Activated CD4-positive, alpha-beta memory T cell treated with anti-CD3 and anti-CD28 coated beads, Interleukin-2, amount 10 ng/mL, durations not matched to agents 7 days and 5 days (primary cell): ENCODE measurements around the gene NEK1. TPM values are rescaled to one million over a fixed set of nuclear protein-coding genes. Genes with fewer than 3 reads are reported as not detected.
"Not testable (repeated sequence)": the region's sequence is repeated elsewhere in the genome, so short reads cannot be mapped to it uniquely, and the experiment has no call there.

ENCODE experiments used
- CTCF ChIA-PET: fragments of 350-600 bp; sonication (Branson Sonifier 250); formaldehyde crosslinking; loops from one replicate; lab custom pipeline; 2021; ENCODE audit warnings: antibody characterized with exemption, inconsistent platforms; lab: Charles Lee
- POLR2A ChIA-PET: fragments of 350-600 bp; sonication (Branson Sonifier 250); formaldehyde crosslinking; loops from one replicate; lab custom pipeline; 2021; ENCODE audit warnings: antibody characterized with exemption; lab: Charles Lee
- DNase-seq: peaks from one replicate; pipeline ENCODE4 v3.0.0-alpha.2; 2020
- H3K27ac Mint-ChIP-seq: one replicate; pipeline ENCODE4 v1.8.0; 2021; ENCODE audit warnings: mild to moderate bottlenecking, mixed read lengths
- H3K27me3 Mint-ChIP-seq: one replicate; pipeline ENCODE4 v1.8.0; 2021; ENCODE audit warnings: mixed read lengths
- H3K36me3 Mint-ChIP-seq: one replicate; pipeline ENCODE4 v1.8.0; 2021; ENCODE audit warnings: low read depth, mixed read lengths
- H3K4me1 Mint-ChIP-seq: one replicate; pipeline ENCODE4 v1.8.0; 2021; ENCODE audit warnings: mixed read lengths
- H3K4me3 Mint-ChIP-seq: one replicate; pipeline ENCODE4 v1.8.0; 2021; ENCODE audit warnings: mild to moderate bottlenecking, mixed read lengths
- H3K9me3 Mint-ChIP-seq: one replicate; pipeline ENCODE4 v1.8.0; 2021; ENCODE audit warnings: mixed read lengths
- total RNA-seq, 2 experiments: library from RNA; stranded (reverse); gene quantifications; one replicate each; pipeline ENCODE4 v1.2.3, GENCODE V29; 2021

Gene NEK1
- total RNA-seq, 2 experiments from 2014 or later, result 14.6 to 14.8 TPM

GRCh38 chr4:169458575-169458974 lies 153.8 kb downstream of the NEK1 start:
- no peaks in the 10 kb centered on the region for H3K27me3 Mint-ChIP-seq
- peaks cover 3% of the 10 kb centered on the region for H3K9me3 Mint-ChIP-seq
- ChIA-PET POLR2A (no interaction called here), CTCF (no interaction called here)
- H3K27ac Mint-ChIP-seq, result no peak overlapping the region
- H3K36me3 Mint-ChIP-seq, result peaks cover 37% of the 10 kb centered on the region
- H3K4me3 Mint-ChIP-seq, result no peak overlapping the region
- no peak for DNase-seq
- no peaks in the 10 kb centered on the region for H3K4me1 Mint-ChIP-seq

- H3K4me1 Mint-ChIP-seq, DNase-seq, H3K27me3 Mint-ChIP-seq, H3K4me3 Mint-ChIP-seq, CTCF ChIA-PET, POLR2A ChIA-PET, H3K27ac Mint-ChIP-seq: not testable (repeated sequence)
- Mint-ChIP-seq H3K9me3 (peaks cover 14% of the 10 kb centered on the region), H3K36me3 (peaks cover 49% of the 10 kb centered on the region)
Measured at GRCh38 chr4:169452644-169453043, 159.7 kb downstream of the NEK1 start.

GRCh38 chr4:169448935-169449334 lies 163.4 kb downstream of the NEK1 start:
- Mint-ChIP-seq H3K36me3 (peaks cover 52% of the 10 kb centered on the region), H3K9me3 (peaks cover 28% of the 10 kb centered on the region)
- POLR2A ChIA-PET, H3K4me3 Mint-ChIP-seq, DNase-seq, H3K4me1 Mint-ChIP-seq, H3K27ac Mint-ChIP-seq, H3K27me3 Mint-ChIP-seq, CTCF ChIA-PET: not testable (repeated sequence)

GRCh38 chr4:169446824-169447223 lies 165.6 kb downstream of the NEK1 start:
- H3K9me3 Mint-ChIP-seq, result peaks cover 32% of the 10 kb centered on the region
- no peak overlapping the region for H3K27ac Mint-ChIP-seq
- POLR2A ChIA-PET, result no interaction called here
- DNase-seq, result no peak
- H3K36me3 Mint-ChIP-seq, result peaks cover 59% of the 10 kb centered on the region
- no peaks in the 10 kb centered on the region for H3K27me3 Mint-ChIP-seq
- H3K4me3 Mint-ChIP-seq, result no peak overlapping the region
- CTCF ChIA-PET, result no interaction called here
- no peaks in the 10 kb centered on the region for H3K4me1 Mint-ChIP-seq

- H3K9me3 Mint-ChIP-seq, result peaks cover 27% of the 10 kb centered on the region
- H3K36me3 Mint-ChIP-seq, result peaks cover 41% of the 10 kb centered on the region
- no peak overlapping the region for H3K4me3 Mint-ChIP-seq
- H3K27ac Mint-ChIP-seq, result no peak overlapping the region
- no peaks in the 10 kb centered on the region for H3K27me3 Mint-ChIP-seq
- CTCF ChIA-PET, result no interaction called here
- DNase-seq, result no peak
- POLR2A ChIA-PET, result no interaction called here
- H3K4me1 Mint-ChIP-seq, result no peaks in the 10 kb centered on the region
Measured at GRCh38 chr4:169443748-169444147, 168.6 kb downstream of the NEK1 start.

GRCh38 chr4:169440446-169440845 lies 171.9 kb downstream of the NEK1 start:
- H3K27ac Mint-ChIP-seq, result no peak overlapping the region
- CTCF ChIA-PET, result no interaction called here
- no peak for DNase-seq
- H3K36me3 Mint-ChIP-seq, result peaks cover 25% of the 10 kb centered on the region
- H3K4me3 Mint-ChIP-seq, result no peak overlapping the region
- POLR2A ChIA-PET, result no interaction called here
- H3K27me3 Mint-ChIP-seq, result no peaks in the 10 kb centered on the region
- peaks cover 18% of the 10 kb centered on the region for H3K9me3 Mint-ChIP-seq
- H3K4me1 Mint-ChIP-seq, result no peaks in the 10 kb centered on the region

- no peak for DNase-seq
- Mint-ChIP-seq H3K27me3 (no peaks in the 10 kb centered on the region), H3K27ac (no peak overlapping the region), H3K9me3 (peaks cover 11% of the 10 kb centered on the region), H3K36me3 (peaks cover 18% of the 10 kb centered on the region), H3K4me3 (no peak overlapping the region), H3K4me1 (no peaks in the 10 kb centered on the region)
- ChIA-PET POLR2A (no interaction called here), CTCF (interaction anchor here (0.6 kb wide), 1 partner anchor 298 kb away, joined by 4 read pairs; no protein-coding TSS in a partner anchor)
Measured at GRCh38 chr4:169439244-169439643, 173.1 kb downstream of the NEK1 start.

GRCh38 chr4:169438057-169438480 lies 174.3 kb downstream of the NEK1 start:
- Mint-ChIP-seq H3K9me3 (peaks cover 3% of the 10 kb centered on the region), H3K4me1 (no peaks in the 10 kb centered on the region), H3K36me3 (peaks cover 9% of the 10 kb centered on the region), H3K4me3 (no peak overlapping the region), H3K27me3 (no peaks in the 10 kb centered on the region), H3K27ac (no peak overlapping the region)
- ChIA-PET CTCF (no interaction called here), POLR2A (no interaction called here)
- no peak for DNase-seq

- CTCF ChIA-PET, result no interaction called here
Measured at GRCh38 chr4:169437299-169438047, 174.9 kb downstream of the NEK1 start.

GRCh38 chr4:169436734-169437133 lies 175.6 kb downstream of the NEK1 start:
- no peaks in the 10 kb centered on the region for H3K9me3 Mint-ChIP-seq
- no peaks in the 10 kb centered on the region for H3K27me3 Mint-ChIP-seq
- ChIA-PET POLR2A (no interaction called here), CTCF (no interaction called here)
- DNase-seq, result no peak
- H3K4me3 Mint-ChIP-seq, result no peak overlapping the region
- no peaks in the 10 kb centered on the region for H3K4me1 Mint-ChIP-seq
- no peak overlapping the region for H3K27ac Mint-ChIP-seq
- H3K36me3 Mint-ChIP-seq, result no peaks in the 10 kb centered on the region

More at GRCh38 chr4:169437299-169438047, 174.9 kb downstream of the NEK1 start:
- H3K9me3 Mint-ChIP-seq, result peaks cover 3% of the 10 kb centered on the region
- no peaks in the 10 kb centered on the region for H3K4me1 Mint-ChIP-seq
- no peaks in the 10 kb centered on the region for H3K27me3 Mint-ChIP-seq
- no peak for DNase-seq
- POLR2A ChIA-PET, result no interaction called here
- H3K4me3 Mint-ChIP-seq, result no peak overlapping the region
- no peak overlapping the region for H3K27ac Mint-ChIP-seq
- peaks cover 7% of the 10 kb centered on the region for H3K36me3 Mint-ChIP-seq

- no peaks in the 10 kb centered on the region for H3K9me3 Mint-ChIP-seq
- H3K36me3 Mint-ChIP-seq, result peaks cover 7% of the 10 kb centered on the region
- no peaks in the 10 kb centered on the region for H3K27me3 Mint-ChIP-seq
- no peak overlapping the region for H3K27ac Mint-ChIP-seq
- ChIA-PET POLR2A (no interaction called here), CTCF (no interaction called here)
- no peaks in the 10 kb centered on the region for H3K4me1 Mint-ChIP-seq
- no peak for DNase-seq
- H3K4me3 Mint-ChIP-seq, result no peak overlapping the region
Measured at GRCh38 chr4:169428376-169428775, 184.0 kb downstream of the NEK1 start.

- H3K9me3 Mint-ChIP-seq, H3K36me3 Mint-ChIP-seq, H3K27me3 Mint-ChIP-seq, H3K27ac Mint-ChIP-seq, H3K4me3 Mint-ChIP-seq, CTCF ChIA-PET, POLR2A ChIA-PET, DNase-seq, H3K4me1 Mint-ChIP-seq: not testable (repeated sequence)
Measured at GRCh38 chr4:169427727-169428126, 184.7 kb downstream of the NEK1 start.

GRCh38 chr4:169420291-169420690 lies 192.1 kb downstream of the NEK1 start:
- no peak overlapping the region for H3K27ac Mint-ChIP-seq
- POLR2A ChIA-PET, result no interaction called here
- DNase-seq, result no peak
- peaks cover 8% of the 10 kb centered on the region for H3K4me1 Mint-ChIP-seq
- no peaks in the 10 kb centered on the region for H3K9me3 Mint-ChIP-seq
- peaks cover 9% of the 10 kb centered on the region for H3K36me3 Mint-ChIP-seq
- no peak overlapping the region for H3K4me3 Mint-ChIP-seq
- no peaks in the 10 kb centered on the region for H3K27me3 Mint-ChIP-seq
- CTCF ChIA-PET, result no interaction called here

- peaks cover 8% of the 10 kb centered on the region for H3K4me1 Mint-ChIP-seq
- H3K4me3 Mint-ChIP-seq, result no peak overlapping the region
- H3K27me3 Mint-ChIP-seq, result no peaks in the 10 kb centered on the region
- peaks cover 2% of the 10 kb centered on the region for H3K36me3 Mint-ChIP-seq
- no peak overlapping the region for H3K27ac Mint-ChIP-seq
- no peaks in the 10 kb centered on the region for H3K9me3 Mint-ChIP-seq
- ChIA-PET CTCF (no interaction called here), POLR2A (no interaction called here)
- DNase-seq, result no peak
Measured at GRCh38 chr4:169418846-169419245, 193.5 kb downstream of the NEK1 start.
